Stomach (tissue), 9 donors: ENCODE measurements around the gene GALNT2. TPM values are rescaled to one million over a fixed set of nuclear protein-coding genes. Genes with fewer than 3 reads are reported as not detected.
A peak's percentile ranks its signal among the peaks of the same experiment; 100 is the strongest.

ENCODE experiments used
- DNase-seq, 2 donors: peaks; one replicate each; pipeline versions ENCODE4 v3.0.0 to v3.0.0-alpha.2; 2013 to 2019
- H3K27ac ChIP-seq, 5 donors: fragments of 200-600 bp in 4 of 5; sonication (generic) in 4 of 5; one replicate each; pipeline ENCODE4 v1.5.1; 2013 to 2019; ENCODE audit warnings: mild to moderate bottlenecking in 1 of 5, moderate library complexity in 1 of 5
- H3K27me3 ChIP-seq, 3 donors: fragments of 200-600 bp; sonication (generic); one replicate each; pipeline ENCODE4 v1.5.1; 2017 to 2019; ENCODE audit warnings: mixed run types in 1 of 3
- H3K36me3 ChIP-seq, 4 donors: fragments of 200-600 bp; sonication (generic); 1 replicate in 3 of 4; 2 replicates in 1 of 4; pipeline ENCODE4 v1.5.1; 2016 to 2019
- H3K4me1 ChIP-seq, 4 donors: fragments of 200-600 bp; sonication (generic); one replicate each; pipeline ENCODE4 v1.5.1; 2016 to 2019
- H3K4me3 ChIP-seq, 4 donors: fragments of 200-600 bp; sonication (generic) in 3 of 4; one replicate each; pipeline ENCODE4 v1.5.1; 2016 to 2019; ENCODE audit warnings: mild to moderate bottlenecking in 1 of 4
- H3K9me3 ChIP-seq, 4 donors: fragments of 200-600 bp; sonication (generic); one replicate each; pipeline ENCODE4 v1.5.1; 2016 to 2019
- CTCF ChIP-seq, 7 experiments: fragments of 450-650 bp in 4 of 7; fragments of 200-600 bp in 3 of 7; sonication (generic) in 3 of 7; IDR thresholded peaks; one replicate each; pipeline ENCODE4 v1.5.1; 2016 to 2019; ENCODE audit warnings: antibody characterized with exemption in 7 of 7, control low read depth in 2 of 7, mild to moderate bottlenecking in 1 of 7
- EP300 ChIP-seq: sonication (generic); formaldehyde crosslinking; IDR thresholded peaks from one replicate; pipeline ENCODE4 v1.6.1; 2017; ENCODE audit warnings: antibody characterized with exemption
- POLR2A ChIP-seq, 4 donors: fragments of 450-650 bp; IDR thresholded peaks; one replicate each; pipeline ENCODE4 v1.6.1; 2016; ENCODE audit warnings: antibody characterized with exemption in 4 of 4, control low read depth in 2 of 4, mild to moderate bottlenecking in 1 of 4, moderate library complexity in 1 of 4
- POLR2AphosphoS5 ChIP-seq, 3 donors: sonication (generic); formaldehyde crosslinking; IDR thresholded peaks; one replicate each; pipeline ENCODE4 v1.6.1; 2016; ENCODE audit warnings: antibody characterized with exemption in 3 of 3
- WGBS, 5 donors: extraction: QIAGEN DNeasy Blood & Tissue Kit in 3 of 5; methylation state at CpG; one replicate each; pipeline versions ENCODE4 v1.1.5 to v1.1.7; 2013 to 2018; 5-methylcytosine and 5-hydroxymethylcytosine counted together
- intact Hi-C: fragments of 100-400 bp; cut with DNase I; formaldehyde crosslinking; loops from one replicate; pipeline ENCODE4 v1.15.1; 2023; ENCODE audit warnings: low total_unique reads
- polyA plus RNA-seq, 3 donors: library from polyadenylated mRNA; stranded (reverse); fragments of 200-250 nt; gene quantifications; one replicate each; pipeline ENCODE4 v1.2.3, GENCODE V29; 2013
- total RNA-seq, 5 donors: library from RNA; depleted of rRNA; stranded (reverse); fragments of >200 nt; gene quantifications; one replicate each; pipeline versions ENCODE4 v1.1.0 to v1.2.3, GENCODE V29; 2014 to 2016
- donor health status: healthy with polysubstance abuse.
- donor health status: Bipolar disorder and iron deficiency.
- donor health status: healthy.

Gene GALNT2
- total and polyA plus RNA-seq, 8 donors: 5.5 to 101 (median 43.1) TPM

- Histone ChIP-seq H3K4me3 (no peak overlapping the region), H3K4me1 (peaks cover 45 to 94% (median 62%) of the 10 kb centered on the region in 4 donors), H3K9me3 (no peaks in the 10 kb centered on the region), H3K36me3 (peaks cover 0 to 8% (median 4%) of the 10 kb centered on the region in 4 donors), H3K27me3 (no peaks in the 10 kb centered on the region), H3K27ac (no peak overlapping the region)
- DNase-seq: no peak
- TF ChIP-seq EP300: no peak
- no peak for TF ChIP-seq POLR2AphosphoS5 (IDR thresholded peaks at IDR 0.05)
- TF ChIP-seq CTCF (IDR thresholded peaks at IDR 0.05): no peak
- no peak for TF ChIP-seq POLR2A (IDR thresholded peaks at IDR 0.05)
- WGBS, 5 donors: 88 to 96% (median 90%) methylated on average over 8 of the region's 8 CpGs
- intact Hi-C loops: no loop called here
These were observed 43.9 kb downstream of the GALNT2 start for GRCh38 chr1:230110971-230111370.

GRCh38 chr1:230112131-230112701, 45.2 kb downstream of the GALNT2 start:
- Histone ChIP-seq H3K9me3 (no peaks in the 10 kb centered on the region), H3K27ac (peak overlapping the region in 4 of 5 donors; percentile 20 to 74 (median 52)), H3K36me3 (peaks cover 0 to 8% (median 4%) of the 10 kb centered on the region in 4 donors), H3K4me3 (no peak overlapping the region), H3K27me3 (no peaks in the 10 kb centered on the region), H3K4me1 (peaks cover 32 to 94% (median 59%) of the 10 kb centered on the region in 4 donors)
- intact Hi-C loops: no loop called here
- DNase-seq: peak in 1 of 2 donors; percentile 67
- WGBS, 5 donors: 42 to 67% (median 54%) methylated on average over 7 of the region's 7 CpGs
- TF ChIP-seq EP300: no peak
- TF ChIP-seq CTCF (IDR thresholded peaks at IDR 0.05): no peak
- no peak for TF ChIP-seq POLR2AphosphoS5 (IDR thresholded peaks at IDR 0.05)
- no peak for TF ChIP-seq POLR2A (IDR thresholded peaks at IDR 0.05)

GRCh38 chr1:230112782-230113181, 45.7 kb downstream of the GALNT2 start:
- peak overlapping the region in 4 of 5 donors; percentile 20 to 74 (median 52) for H3K27ac ChIP-seq
- WGBS, 5 donors: 69 to 91% (median 84%) methylated on average over 5 of the region's 5 CpGs

GRCh38 chr1:230113235-230113592, 46.2 kb downstream of the GALNT2 start:
- Histone ChIP-seq H3K27me3 (no peaks in the 10 kb centered on the region), H3K4me3 (no peak overlapping the region), H3K4me1 (peaks cover 32 to 91% (median 56%) of the 10 kb centered on the region in 4 donors), H3K9me3 (no peaks in the 10 kb centered on the region), H3K36me3 (peaks cover 0 to 8% (median 4%) of the 10 kb centered on the region in 4 donors), H3K27ac (peak overlapping the region in 4 of 5 donors; percentile 20 to 74 (median 52))
- no peak for TF ChIP-seq POLR2AphosphoS5 (IDR thresholded peaks at IDR 0.05)
- TF ChIP-seq EP300: no peak
- TF ChIP-seq POLR2A (IDR thresholded peaks at IDR 0.05): no peak
- no peak for TF ChIP-seq CTCF (IDR thresholded peaks at IDR 0.05)
- intact Hi-C loops: no loop called here
- no peak for DNase-seq
- 85 to 100% (median 92%) methylated on average over 4 of the region's 4 CpGs for WGBS, 5 donors

More at GRCh38 chr1:230112782-230113181, 45.7 kb downstream of the GALNT2 start:
- no peak for DNase-seq
- H3K36me3 ChIP-seq: peaks cover 0 to 8% (median 4%) of the 10 kb centered on the region in 4 donors
- TF ChIP-seq EP300 (no peak), CTCF (IDR thresholded peaks at IDR 0.05) (no peak), POLR2AphosphoS5 (IDR thresholded peaks at IDR 0.05) (no peak), POLR2A (IDR thresholded peaks at IDR 0.05) (no peak)
- H3K27me3 ChIP-seq: no peaks in the 10 kb centered on the region
- no peak overlapping the region for H3K4me3 ChIP-seq
- intact Hi-C loops: no loop called here
- peaks cover 32 to 93% (median 58%) of the 10 kb centered on the region in 4 donors for H3K4me1 ChIP-seq
- H3K9me3 ChIP-seq: no peaks in the 10 kb centered on the region
